Activated CD4-positive, alpha-beta memory T cell treated with anti-CD3 and anti-CD28 coated beads for 36 hours (primary cell): ENCODE data around the gene ST6GAL1. TPM values are rescaled to one million over a fixed set of nuclear protein-coding genes. Genes with fewer than 3 reads are reported as not detected.
A peak's percentile ranks its signal among the peaks of the same experiment; 100 is the strongest.
"Not testable (repeated sequence)": the region's sequence is repeated elsewhere in the genome, so short reads cannot be mapped to it uniquely, and the experiment has no call there.

ENCODE experiments used
- CTCF ChIA-PET: fragments of 350-600 bp; sonication (Branson Sonifier 250); formaldehyde crosslinking; loops from one replicate; lab custom pipeline; 2021; ENCODE audit warnings: antibody characterized with exemption, inconsistent platforms; lab: Charles Lee
- POLR2A ChIA-PET: fragments of 350-600 bp; sonication (Branson Sonifier 250); formaldehyde crosslinking; loops from one replicate; lab custom pipeline; 2021; ENCODE audit warnings: antibody characterized with exemption; lab: Charles Lee
- DNase-seq: peaks from one replicate; pipeline ENCODE4 v3.0.0-alpha.2; 2020
- H3K27ac Mint-ChIP-seq: one replicate; pipeline ENCODE4 v1.8.0; 2021; ENCODE audit warnings: mixed read lengths
- H3K27me3 Mint-ChIP-seq: one replicate; pipeline ENCODE4 v1.8.0; 2021; ENCODE audit warnings: mixed read lengths
- H3K36me3 Mint-ChIP-seq: one replicate; pipeline ENCODE4 v1.8.0; 2021; ENCODE audit warnings: mixed read lengths
- H3K4me1 Mint-ChIP-seq: one replicate; pipeline ENCODE4 v1.8.0; 2021; ENCODE audit warnings: low read depth, mixed read lengths
- H3K4me3 Mint-ChIP-seq: one replicate; pipeline ENCODE4 v1.8.0; 2021; ENCODE audit warnings: mild to moderate bottlenecking, mixed read lengths
- H3K9me3 Mint-ChIP-seq: one replicate; pipeline ENCODE4 v1.8.0; 2021; ENCODE audit warnings: mixed read lengths
- intact Hi-C: fragments of 100-400 bp; cut with micrococcal nuclease; formaldehyde crosslinking; loops from one replicate; pipeline ENCODE4 v1.15.1; 2023
- total RNA-seq, 2 experiments: library from RNA; stranded (reverse); gene quantifications; one replicate each; pipeline ENCODE4 v1.2.3, GENCODE V29; 2021

Gene ST6GAL1
- total RNA-seq, 2 experiments from 2014 or later: 99.9 to 113 TPM

DNA sequence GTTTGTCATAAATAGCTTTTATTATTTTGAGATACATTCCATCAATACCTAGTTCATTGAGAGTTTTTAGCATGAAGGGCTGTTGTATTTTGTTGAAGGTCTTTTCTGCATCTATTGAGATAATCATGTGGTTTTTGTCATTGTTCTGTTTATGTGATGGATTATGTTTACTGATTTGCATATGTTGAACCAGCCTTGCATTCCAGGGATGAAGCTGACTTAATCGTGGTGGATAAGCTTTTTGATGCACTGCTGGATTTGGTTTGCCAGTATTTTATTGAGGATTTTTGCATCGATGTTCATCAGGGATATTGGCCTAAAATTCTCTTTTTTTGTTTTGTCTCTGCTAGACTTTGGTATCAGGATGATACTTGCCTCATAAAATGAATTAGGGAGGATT, 124.1 kb downstream of the ST6GAL1 start:
- H3K9me3 Mint-ChIP-seq: peaks cover 49% of the 10 kb centered on the region
- H3K27me3 Mint-ChIP-seq, CTCF ChIA-PET, intact Hi-C loops, POLR2A ChIA-PET, DNase-seq, H3K4me3 Mint-ChIP-seq: not testable (repeated sequence)
- H3K36me3 Mint-ChIP-seq: peaks cover 96% of the 10 kb centered on the region
- peaks cover 56% of the 10 kb centered on the region for H3K4me1 Mint-ChIP-seq
- H3K27ac Mint-ChIP-seq: peak overlapping the region; percentile 20

DNA sequence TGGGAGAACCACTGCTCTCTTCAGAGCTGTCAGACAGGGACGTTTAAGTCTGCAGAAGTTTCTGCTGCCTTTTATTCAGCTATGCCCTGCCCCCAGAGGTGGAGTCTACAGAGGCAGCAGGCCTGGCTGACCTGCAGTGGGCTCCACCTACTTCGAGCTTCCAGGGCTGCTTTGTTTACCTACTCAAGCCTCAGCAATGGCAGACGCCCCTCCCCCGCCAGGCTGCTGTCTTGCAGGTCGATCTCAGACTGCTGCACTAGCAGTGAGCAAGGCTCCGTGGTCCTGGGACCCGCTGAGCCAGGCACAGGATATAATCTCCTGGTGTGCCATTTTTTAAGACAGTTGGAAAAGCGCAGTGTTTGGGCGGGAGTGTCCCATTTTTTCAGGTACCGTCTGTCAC, 127.5 kb downstream of the ST6GAL1 start:
- H3K4me1 Mint-ChIP-seq: peaks cover 66% of the 10 kb centered on the region
- H3K4me3 Mint-ChIP-seq, POLR2A ChIA-PET, DNase-seq, H3K27me3 Mint-ChIP-seq, H3K27ac Mint-ChIP-seq, intact Hi-C loops: not testable (repeated sequence)
- H3K9me3 Mint-ChIP-seq: peaks cover 42% of the 10 kb centered on the region
- H3K36me3 Mint-ChIP-seq: peaks cover 87% of the 10 kb centered on the region
- CTCF ChIA-PET: interaction anchor here (0.9 kb wide), 1 partner anchor 208 kb away, joined by 4 read pairs; no protein-coding TSS in a partner anchor

DNA sequence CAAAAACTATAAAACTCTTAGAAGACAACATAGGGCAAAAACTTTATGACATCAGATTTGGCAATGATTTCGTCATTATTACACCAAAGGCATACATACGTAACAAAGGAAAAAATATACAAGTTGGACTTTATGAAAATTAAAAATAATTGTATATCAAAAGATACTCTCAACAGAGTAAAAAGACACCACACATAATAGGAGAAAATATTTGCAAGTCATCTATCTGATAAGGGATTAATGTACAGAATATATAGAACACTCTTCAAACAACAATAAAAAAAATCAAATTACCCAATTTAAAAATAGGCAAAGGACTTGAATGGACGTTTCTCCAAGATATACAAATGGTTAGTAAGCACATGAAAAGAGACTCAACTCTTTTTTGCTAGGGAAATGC, 131.4 kb downstream of the ST6GAL1 start:
- no peaks in the 10 kb centered on the region for H3K27me3 Mint-ChIP-seq
- CTCF ChIA-PET: no interaction called here
- H3K9me3 Mint-ChIP-seq: peaks cover 6% of the 10 kb centered on the region
- intact Hi-C loops: no loop called here
- peak overlapping the region; percentile 21 for H3K27ac Mint-ChIP-seq
- DNase-seq: no peak
- H3K4me1 Mint-ChIP-seq: peaks cover 78% of the 10 kb centered on the region
- H3K4me3 Mint-ChIP-seq: no peak overlapping the region
- POLR2A ChIA-PET: no interaction called here
- peaks cover 70% of the 10 kb centered on the region for H3K36me3 Mint-ChIP-seq

DNA sequence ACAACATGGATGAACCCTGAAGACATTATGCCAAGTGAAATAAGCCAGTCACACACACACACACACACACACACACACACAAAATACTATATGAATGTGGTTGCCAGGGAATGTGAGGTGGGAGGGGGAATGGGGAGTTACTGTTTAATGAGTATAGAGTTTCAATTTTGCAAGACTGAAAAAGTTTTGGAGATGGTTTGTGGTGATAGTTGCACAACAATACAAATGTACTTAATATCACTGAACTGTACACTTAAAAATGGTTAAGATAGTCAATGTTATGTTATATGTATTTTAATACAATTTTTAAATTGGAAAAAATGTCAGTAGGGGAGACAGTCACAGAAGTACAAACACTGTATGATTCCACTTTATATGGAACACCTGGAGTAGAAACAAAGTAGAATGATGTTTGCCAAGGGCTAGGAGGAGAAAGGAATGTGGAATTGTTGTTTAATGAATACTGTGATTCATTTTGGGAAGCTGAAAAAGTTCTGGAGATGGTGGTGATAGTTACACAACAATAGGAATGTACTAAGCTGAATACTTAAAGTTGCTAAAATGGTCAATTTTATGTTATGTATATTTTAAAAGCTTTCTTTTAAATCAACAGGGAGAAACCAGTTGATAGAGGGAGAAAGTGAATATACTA, 132.3 kb downstream of the ST6GAL1 start:
- H3K4me3 Mint-ChIP-seq: no peak overlapping the region
- intact Hi-C loops: loop anchor here (1.0 kb wide), 1 partner anchor 33 kb away; no protein-coding TSS in a partner anchor
- H3K36me3 Mint-ChIP-seq: peaks cover 67% of the 10 kb centered on the region
- POLR2A ChIA-PET: no interaction called here
- DNase-seq: no peak
- H3K27me3 Mint-ChIP-seq: no peaks in the 10 kb centered on the region
- peak overlapping the region; percentile 70 for H3K27ac Mint-ChIP-seq
- H3K4me1 Mint-ChIP-seq: peaks cover 77% of the 10 kb centered on the region
- CTCF ChIA-PET: no interaction called here
- no peaks in the 10 kb centered on the region for H3K9me3 Mint-ChIP-seq

DNA sequence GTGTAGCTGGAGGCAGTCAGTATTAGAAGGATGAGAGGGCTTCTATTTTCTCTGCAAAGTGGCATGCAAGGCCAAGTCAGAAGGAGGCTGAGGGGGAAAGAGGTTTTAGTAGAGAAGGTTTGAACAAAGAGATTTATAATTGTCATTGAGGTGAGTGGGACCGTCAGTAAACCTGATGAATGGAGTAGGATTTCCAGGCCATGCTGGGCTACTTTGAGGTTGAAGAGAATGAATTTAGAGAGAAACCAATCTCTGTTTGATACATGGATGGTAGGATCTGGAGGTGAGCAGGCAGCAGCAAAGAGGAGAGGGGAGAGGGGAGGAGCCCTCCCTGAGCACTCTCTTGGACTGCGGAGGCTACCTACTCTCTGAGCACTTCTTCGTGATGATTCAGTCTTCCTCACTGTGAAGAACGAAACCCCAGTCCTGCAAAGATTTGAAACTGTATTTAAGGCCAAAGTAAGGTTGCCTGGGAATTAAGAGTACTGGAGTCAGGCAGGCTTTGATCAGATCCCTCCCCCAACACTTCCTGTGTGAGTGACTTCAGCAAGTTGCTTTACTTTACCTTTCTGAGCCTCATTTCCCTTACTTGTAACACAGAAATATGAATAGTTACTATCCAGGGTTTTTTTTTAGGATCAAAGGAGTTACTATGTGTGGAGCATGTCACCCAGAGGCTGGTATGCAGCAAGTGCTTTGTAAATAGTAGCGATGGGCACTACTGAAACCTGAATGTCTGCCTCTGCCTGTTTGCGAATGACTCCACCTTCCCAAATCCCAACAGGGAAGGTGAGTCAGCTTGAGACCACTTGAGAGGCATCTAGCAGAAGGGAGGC, 133.2 kb downstream of the ST6GAL1 start:
- H3K4me3 Mint-ChIP-seq: no peak overlapping the region
- ChIA-PET CTCF (interaction anchor here (3.8 kb wide), 1 partner anchor 214 kb away, joined by 21 read pairs; no protein-coding TSS in a partner anchor), POLR2A (no interaction called here)
- H3K36me3 Mint-ChIP-seq: peaks cover 66% of the 10 kb centered on the region
- peak overlapping the region; percentile 70 for H3K27ac Mint-ChIP-seq
- H3K9me3 Mint-ChIP-seq: no peaks in the 10 kb centered on the region
- peak; percentile 31 for DNase-seq
- peaks cover 77% of the 10 kb centered on the region for H3K4me1 Mint-ChIP-seq
- intact Hi-C loops: loop anchor here (1.0 kb wide), 1 partner anchor 34 kb away; no protein-coding TSS in a partner anchor
- no peaks in the 10 kb centered on the region for H3K27me3 Mint-ChIP-seq

DNA sequence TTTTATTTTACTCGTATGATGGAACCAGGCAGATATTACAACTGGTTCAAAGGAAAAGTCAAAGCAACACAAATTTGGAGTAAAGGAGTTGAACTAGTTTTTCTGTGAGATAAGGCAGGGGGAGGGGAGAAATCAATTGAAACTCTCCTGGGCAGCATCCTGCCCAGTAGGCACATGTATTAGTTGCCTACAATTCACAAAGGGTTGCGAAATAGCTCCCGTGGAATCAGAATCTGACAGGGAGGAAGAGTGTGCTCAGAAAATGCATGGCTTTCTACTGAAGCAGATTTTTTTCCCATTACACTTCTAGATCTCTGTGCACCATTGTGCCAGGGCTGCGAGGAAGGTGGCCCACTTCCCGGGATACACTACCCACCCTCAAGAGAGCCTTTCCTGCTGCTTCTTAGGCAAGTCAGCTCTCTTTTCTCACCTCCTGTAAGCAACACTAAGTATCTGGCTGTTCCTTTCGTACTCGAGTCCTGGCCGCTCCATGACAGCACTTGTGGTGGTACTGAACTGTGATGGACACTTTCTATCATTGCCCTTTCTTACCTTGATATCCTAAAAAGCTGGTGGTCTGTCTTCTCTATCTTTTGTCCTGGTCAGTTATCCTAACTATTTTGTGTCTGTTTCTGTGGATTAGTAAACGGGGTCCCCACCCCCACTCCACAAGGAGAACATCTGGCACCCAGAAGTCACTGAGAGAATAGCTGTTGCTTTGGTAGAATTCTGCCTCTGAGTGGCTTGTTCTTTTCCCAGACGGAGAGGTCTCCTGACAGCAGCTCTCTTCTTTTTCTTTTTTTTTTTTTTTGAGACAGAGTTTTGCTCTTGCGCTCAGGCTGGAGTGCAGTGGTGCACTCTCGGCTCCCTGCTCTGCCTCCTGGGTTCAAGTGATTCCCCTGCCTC, 134.1 kb downstream of the ST6GAL1 start:
- Mint-ChIP-seq H3K9me3 (no peaks in the 10 kb centered on the region), H3K27ac (peak overlapping the region; percentile 70), H3K4me1 (peaks cover 68% of the 10 kb centered on the region), H3K27me3 (no peaks in the 10 kb centered on the region), H3K4me3 (no peak overlapping the region), H3K36me3 (peaks cover 67% of the 10 kb centered on the region)
- DNase-seq: no peak
- intact Hi-C loops: no loop called here
- ChIA-PET CTCF (interaction anchor here (0.9 to 3.8 kb wide), 3 partner anchors 37 to 215 kb away, joined by 4 to 21 read pairs (median 4); no protein-coding TSS in a partner anchor), POLR2A (no interaction called here)

DNA sequence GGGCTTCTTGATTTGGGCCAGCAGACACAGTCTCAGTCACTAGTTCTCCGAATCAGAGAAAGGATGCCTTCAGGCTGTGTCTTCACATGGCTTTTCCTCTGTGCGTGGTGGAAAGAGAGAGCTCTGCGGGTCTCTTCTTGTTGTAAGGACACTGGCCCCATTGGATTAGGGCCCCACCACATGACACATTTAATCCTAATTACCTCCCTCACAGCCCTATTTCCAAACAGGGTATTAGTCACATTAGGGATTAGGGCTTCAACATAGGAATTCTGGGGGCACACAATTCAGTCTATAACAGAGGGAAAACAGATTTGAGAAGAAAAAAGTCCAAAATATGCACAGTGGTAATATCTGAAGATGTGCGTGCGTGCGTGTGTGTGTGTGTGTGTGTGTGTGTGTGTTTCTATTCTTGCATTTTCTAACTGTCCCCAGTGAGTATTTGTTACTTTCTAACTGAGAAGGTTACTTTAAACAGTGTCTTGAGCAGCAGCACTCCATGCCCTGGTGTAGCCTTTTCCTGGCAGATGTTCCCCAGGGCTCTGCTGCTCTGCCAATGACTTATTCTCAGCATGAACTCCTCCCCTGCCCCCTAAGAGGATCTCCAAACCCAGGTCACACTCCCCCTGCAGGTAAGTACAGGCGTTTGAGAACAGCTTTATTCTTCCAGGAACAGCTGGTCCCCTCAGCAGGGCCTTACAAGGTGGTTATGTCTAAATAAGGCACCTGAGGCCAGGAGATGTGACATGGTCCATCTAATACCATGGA, 136.1 kb downstream of the ST6GAL1 start:
- no peak overlapping the region for H3K4me3 Mint-ChIP-seq

DNA sequence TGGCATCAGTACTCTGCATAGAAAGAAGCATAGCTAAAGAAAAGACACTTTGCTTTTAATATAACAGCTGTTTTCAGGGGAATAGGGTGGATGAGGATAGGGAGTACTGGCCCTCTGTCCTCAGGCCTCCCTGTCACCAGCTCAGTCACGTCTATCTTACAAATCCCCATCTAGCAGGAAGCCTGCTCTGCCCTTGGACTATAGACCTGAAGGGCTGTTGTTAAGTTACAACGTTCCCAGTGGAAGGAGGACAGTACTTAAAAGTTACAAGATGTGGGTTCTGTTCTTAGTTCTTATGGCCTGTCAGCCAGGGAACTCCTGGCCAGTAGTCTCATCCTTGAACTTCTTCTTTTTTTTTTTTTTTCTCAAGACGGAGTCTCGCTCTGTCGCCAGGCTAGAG, 138.5 kb downstream of the ST6GAL1 start:
- ChIA-PET CTCF (interaction anchor here (0.9 to 1.2 kb wide), 3 partner anchors 16 to 247 kb away, joined by 3 to 4 read pairs (median 4); no protein-coding TSS in a partner anchor), POLR2A (interaction anchor here (1.1 kb wide), 1 partner anchor 12 kb away, joined by 3 read pairs; no protein-coding TSS in a partner anchor)
- DNase-seq: no peak
- no peak overlapping the region for H3K27ac Mint-ChIP-seq
- H3K4me3 Mint-ChIP-seq: no peak overlapping the region
- peaks cover 37% of the 10 kb centered on the region for H3K4me1 Mint-ChIP-seq
- H3K27me3 Mint-ChIP-seq: no peaks in the 10 kb centered on the region
- intact Hi-C loops: no loop called here
- H3K36me3 Mint-ChIP-seq: peaks cover 64% of the 10 kb centered on the region
- H3K9me3 Mint-ChIP-seq: no peaks in the 10 kb centered on the region

More for the DNA sequence above, 136.1 kb downstream of the ST6GAL1 start:
- Mint-ChIP-seq H3K9me3 (no peaks in the 10 kb centered on the region), H3K27ac (peak overlapping the region; percentile 66), H3K27me3 (no peaks in the 10 kb centered on the region), H3K4me1 (peaks cover 60% of the 10 kb centered on the region), H3K36me3 (peaks cover 62% of the 10 kb centered on the region)
- DNase-seq: peak; percentile 61
- ChIA-PET POLR2A (interaction anchor here (0.6 kb wide), 1 partner anchor 42 kb away, joined by 6 read pairs; no protein-coding TSS in a partner anchor), CTCF (interaction anchor here (0.7 to 3.8 kb wide), 3 partner anchors 46 to 217 kb away, joined by 3 to 21 read pairs (median 3); no protein-coding TSS in a partner anchor)
- intact Hi-C loops: loop anchor here (1.0 kb wide), 2 partner anchors 135 to 217 kb away; no protein-coding TSS in a partner anchor

DNA sequence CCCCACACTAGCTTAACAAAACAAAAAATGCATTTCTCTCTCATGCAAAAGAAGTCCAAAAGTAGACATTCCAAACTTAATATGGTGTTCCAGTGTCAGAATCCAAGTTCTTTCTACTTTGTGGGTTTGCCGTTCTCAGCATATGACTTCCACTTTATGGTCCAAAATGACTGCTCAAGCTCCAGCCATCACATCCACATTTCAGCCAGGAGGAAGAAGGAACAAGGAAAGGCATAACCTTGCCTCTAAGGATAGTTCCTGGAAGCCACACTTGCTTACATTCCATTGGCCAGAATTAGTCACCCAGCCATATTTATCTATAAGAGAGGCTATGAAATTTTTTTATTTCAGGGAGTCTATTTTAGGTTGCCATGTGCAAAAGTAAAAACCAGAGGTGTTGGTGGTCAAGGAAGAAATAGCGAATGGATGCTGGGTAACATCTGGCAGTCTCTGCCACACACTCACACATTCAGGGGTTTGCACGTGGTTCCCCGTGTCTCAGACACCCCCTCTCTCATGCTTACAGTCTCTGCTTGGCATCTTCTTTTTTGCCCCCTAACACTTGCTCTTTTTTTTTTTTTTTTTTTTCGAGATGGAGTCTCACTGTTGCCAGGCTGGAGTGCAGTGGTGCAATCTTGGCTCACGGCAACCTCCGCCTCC, 139.7 kb downstream of the ST6GAL1 start:
- Mint-ChIP-seq H3K36me3 (peaks cover 63% of the 10 kb centered on the region), H3K9me3 (no peaks in the 10 kb centered on the region), H3K27me3 (no peaks in the 10 kb centered on the region), H3K4me3 (no peak overlapping the region), H3K27ac (peak overlapping the region; percentile 1), H3K4me1 (peaks cover 27% of the 10 kb centered on the region)
- POLR2A ChIA-PET: no interaction called here
- DNase-seq: no peak
- CTCF ChIA-PET: interaction anchor here (1.0 to 1.2 kb wide), 2 partner anchors 81 to 248 kb away, joined by 3 to 4 read pairs; no protein-coding TSS in a partner anchor
- intact Hi-C loops: no loop called here

DNA sequence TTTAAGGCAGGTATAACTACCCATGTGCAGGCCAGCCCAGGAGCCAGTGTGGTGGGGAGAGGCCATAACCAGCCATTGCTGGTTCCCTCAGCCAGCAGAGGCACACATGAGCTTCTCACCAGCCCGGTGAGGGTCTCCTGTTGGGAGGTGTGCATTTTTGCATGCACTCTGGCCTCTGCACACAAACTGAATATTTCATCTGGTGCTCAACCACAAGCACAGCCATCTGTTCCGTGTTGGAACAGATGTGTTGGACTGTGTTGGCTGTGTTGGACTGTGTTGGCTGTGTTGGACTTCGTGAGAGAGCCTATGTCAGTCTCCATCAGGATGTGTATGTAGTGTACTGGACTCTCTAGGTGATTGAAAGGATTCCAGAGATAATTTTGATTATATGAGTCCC, 141.8 kb downstream of the ST6GAL1 start:
- H3K9me3 Mint-ChIP-seq: no peaks in the 10 kb centered on the region
- no peak overlapping the region for H3K27ac Mint-ChIP-seq
- POLR2A ChIA-PET: no interaction called here
- CTCF ChIA-PET: interaction anchor here (1.2 kb wide), 1 partner anchor 44 kb away, joined by 3 read pairs; no protein-coding TSS in a partner anchor
- peaks cover 14% of the 10 kb centered on the region for H3K4me1 Mint-ChIP-seq
- H3K4me3 Mint-ChIP-seq: no peak overlapping the region
- no peak for DNase-seq
- intact Hi-C loops: no loop called here
- H3K36me3 Mint-ChIP-seq: peaks cover 70% of the 10 kb centered on the region
- H3K27me3 Mint-ChIP-seq: no peaks in the 10 kb centered on the region
